Vagina (tissue), 2 donors: ENCODE measurements around the gene ADORA3. TPM values are rescaled to one million over a fixed set of nuclear protein-coding genes. Genes with fewer than 3 reads are reported as not detected.
A peak's percentile ranks its signal among the peaks of the same experiment; 100 is the strongest.

Experiments
- DNase-seq, 2 donors: peaks; one replicate each; pipeline ENCODE4 v3.0.0-alpha.2; 2017; ENCODE audit errors: extremely low spot score in 2 of 2
- H3K27ac ChIP-seq: fragments of 200-600 bp; sonication (generic); one replicate; pipeline ENCODE4 v1.5.1; 2019
- H3K27me3 ChIP-seq: fragments of 200-600 bp; sonication (generic); one replicate; pipeline ENCODE4 v1.5.1; 2019
- H3K36me3 ChIP-seq, 2 donors: fragments of 200-600 bp; sonication (generic); one replicate each; pipeline ENCODE4 v1.5.1; 2017 to 2019
- H3K4me1 ChIP-seq: fragments of 200-600 bp; sonication (generic); one replicate; pipeline ENCODE4 v1.5.1; 2019
- H3K4me3 ChIP-seq, 2 donors: fragments of 200-600 bp; sonication (generic); 1 replicate in 1 of 2; 2 replicates in 1 of 2; pipeline ENCODE4 v1.5.1; 2016 to 2019
- H3K9me3 ChIP-seq: fragments of 200-600 bp; sonication (generic); one replicate; pipeline ENCODE4 v1.5.1; 2019
- POLR2A ChIP-seq, 2 donors: fragments of 450-650 bp; IDR thresholded peaks; one replicate each; pipeline ENCODE4 v1.6.1; 2017; ENCODE audit warnings: antibody characterized with exemption in 2 of 2, mild to moderate bottlenecking in 2 of 2, moderate library complexity in 2 of 2
- POLR2AphosphoS5 ChIP-seq, 2 donors: sonication (generic); formaldehyde crosslinking; IDR thresholded peaks; one replicate each; pipeline ENCODE4 v1.9.0; 2017; ENCODE audit warnings: antibody characterized with exemption in 2 of 2, mild to moderate bottlenecking in 2 of 2, low read depth in 1 of 2; ENCODE audit not compliant: insufficient read depth in 1 of 2
- intact Hi-C: fragments of 100-400 bp; cut with DNase I; formaldehyde crosslinking; loops from one replicate; pipeline ENCODE4 v1.15.1; 2023
- total RNA-seq: library from RNA; depleted of rRNA; stranded (reverse); fragments of >200 nt; gene quantifications from one replicate; pipeline ENCODE4 v1.2.3, GENCODE V29; 2016
- TF ChIP-seq, protein P1 (sequence below), 3 experiments: fragments of 450-650 bp in 2 of 3; fragments of 200-600 bp in 1 of 3; sonication (generic) in 1 of 3; IDR thresholded peaks; one replicate each; pipeline ENCODE4 v1.5.1; 2017 to 2019; ENCODE audit warnings: antibody characterized with exemption in 3 of 3, mild to moderate bottlenecking in 2 of 3, moderate library complexity in 2 of 3

ADORA3 gene
- total RNA-seq, 1 donor from 2014 or later: 5.2 TPM

DNA sequence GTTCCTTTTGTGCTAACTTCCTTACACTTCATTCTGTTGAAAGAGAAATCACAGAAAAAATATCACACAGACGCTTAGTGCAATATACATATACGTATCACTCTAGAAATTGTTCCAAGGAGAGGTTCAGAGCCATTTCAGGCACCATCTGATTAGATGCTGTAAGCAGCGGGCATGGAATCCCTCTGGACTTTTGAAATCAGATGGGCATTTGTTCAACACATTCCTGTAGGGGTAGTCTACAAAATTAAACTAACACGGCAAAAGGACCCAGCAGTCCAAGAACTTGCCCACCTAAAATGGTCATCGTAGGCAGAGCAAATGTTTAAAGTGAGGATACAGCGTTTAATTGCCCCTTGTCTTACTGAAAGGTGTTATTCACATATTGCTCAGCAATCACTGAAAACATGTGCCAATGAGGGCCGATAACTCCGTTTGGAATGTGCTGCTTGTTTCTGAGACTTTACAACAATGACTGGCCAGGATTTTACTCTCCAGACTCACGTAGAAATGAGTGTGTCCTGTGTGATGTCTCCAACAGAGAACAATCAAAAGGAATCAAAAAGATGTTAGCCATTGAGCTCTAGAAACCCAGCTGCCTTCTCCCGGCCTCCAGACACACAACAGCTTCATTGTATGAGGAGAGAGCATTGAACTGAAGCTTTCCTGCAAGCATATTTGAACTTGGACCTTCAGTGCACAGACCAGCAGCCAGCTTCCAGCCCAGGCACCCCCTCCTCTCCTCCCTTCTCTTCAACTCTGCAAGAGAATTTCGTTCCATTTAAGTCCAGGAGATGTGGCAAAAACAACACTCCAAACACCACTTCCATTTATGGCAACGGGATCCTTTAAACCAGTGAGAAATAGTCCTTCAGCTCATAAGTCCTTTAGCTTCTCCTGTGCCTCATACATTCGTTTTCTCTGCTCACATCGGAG lies 32.1 kb upstream of the ADORA3 start:
- Histone ChIP-seq H3K27ac (no peak overlapping the region), H3K4me3 (no peak overlapping the region), H3K9me3 (no peaks in the 10 kb centered on the region), H3K4me1 (no peaks in the 10 kb centered on the region), H3K27me3 (no peaks in the 10 kb centered on the region), H3K36me3 (no peaks in the 10 kb centered on the region)
- TF ChIP-seq POLR2AphosphoS5 (IDR thresholded peaks at IDR 0.05; ENCODE audit: insufficient read depth in 1 of 2, low read depth in 1 of 2): peak in 1 of 2 donors; percentile 45
- TF ChIP-seq, protein P1, sequence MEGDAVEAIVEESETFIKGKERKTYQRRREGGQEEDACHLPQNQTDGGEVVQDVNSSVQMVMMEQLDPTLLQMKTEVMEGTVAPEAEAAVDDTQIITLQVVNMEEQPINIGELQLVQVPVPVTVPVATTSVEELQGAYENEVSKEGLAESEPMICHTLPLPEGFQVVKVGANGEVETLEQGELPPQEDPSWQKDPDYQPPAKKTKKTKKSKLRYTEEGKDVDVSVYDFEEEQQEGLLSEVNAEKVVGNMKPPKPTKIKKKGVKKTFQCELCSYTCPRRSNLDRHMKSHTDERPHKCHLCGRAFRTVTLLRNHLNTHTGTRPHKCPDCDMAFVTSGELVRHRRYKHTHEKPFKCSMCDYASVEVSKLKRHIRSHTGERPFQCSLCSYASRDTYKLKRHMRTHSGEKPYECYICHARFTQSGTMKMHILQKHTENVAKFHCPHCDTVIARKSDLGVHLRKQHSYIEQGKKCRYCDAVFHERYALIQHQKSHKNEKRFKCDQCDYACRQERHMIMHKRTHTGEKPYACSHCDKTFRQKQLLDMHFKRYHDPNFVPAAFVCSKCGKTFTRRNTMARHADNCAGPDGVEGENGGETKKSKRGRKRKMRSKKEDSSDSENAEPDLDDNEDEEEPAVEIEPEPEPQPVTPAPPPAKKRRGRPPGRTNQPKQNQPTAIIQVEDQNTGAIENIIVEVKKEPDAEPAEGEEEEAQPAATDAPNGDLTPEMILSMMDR (IDR thresholded peaks at IDR 0.05): no peak
- DNase-seq: no peak
- intact Hi-C loops: no loop called here

DNA sequence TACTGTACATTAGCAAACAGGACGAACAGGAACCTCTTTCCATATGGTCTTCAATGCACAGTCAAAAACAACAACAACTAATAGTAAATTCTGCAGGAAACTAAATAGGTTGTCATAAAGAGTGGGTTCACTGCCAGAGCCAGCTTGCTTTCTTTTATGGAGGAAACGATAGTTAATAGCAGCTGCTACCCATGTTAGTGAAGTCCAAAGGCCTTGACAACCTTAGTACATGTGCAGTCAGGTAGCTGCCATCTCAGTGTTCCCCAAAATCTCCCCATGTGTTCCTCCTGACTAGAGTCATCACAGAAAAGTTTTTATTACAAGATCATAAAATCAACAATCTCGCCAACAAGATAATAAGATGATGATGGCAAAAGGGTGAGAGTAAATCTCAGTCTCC lies 16.6 kb upstream of the ADORA3 start:
- DNase-seq: no peak
- Histone ChIP-seq H3K27me3 (no peaks in the 10 kb centered on the region), H3K4me3 (no peak overlapping the region), H3K9me3 (no peaks in the 10 kb centered on the region), H3K4me1 (peaks cover 22% of the 10 kb centered on the region), H3K36me3 (no peaks in the 10 kb centered on the region), H3K27ac (no peak overlapping the region)
- no peak for TF ChIP-seq POLR2A (IDR thresholded peaks at IDR 0.05)
- intact Hi-C loops: no loop called here

DNA sequence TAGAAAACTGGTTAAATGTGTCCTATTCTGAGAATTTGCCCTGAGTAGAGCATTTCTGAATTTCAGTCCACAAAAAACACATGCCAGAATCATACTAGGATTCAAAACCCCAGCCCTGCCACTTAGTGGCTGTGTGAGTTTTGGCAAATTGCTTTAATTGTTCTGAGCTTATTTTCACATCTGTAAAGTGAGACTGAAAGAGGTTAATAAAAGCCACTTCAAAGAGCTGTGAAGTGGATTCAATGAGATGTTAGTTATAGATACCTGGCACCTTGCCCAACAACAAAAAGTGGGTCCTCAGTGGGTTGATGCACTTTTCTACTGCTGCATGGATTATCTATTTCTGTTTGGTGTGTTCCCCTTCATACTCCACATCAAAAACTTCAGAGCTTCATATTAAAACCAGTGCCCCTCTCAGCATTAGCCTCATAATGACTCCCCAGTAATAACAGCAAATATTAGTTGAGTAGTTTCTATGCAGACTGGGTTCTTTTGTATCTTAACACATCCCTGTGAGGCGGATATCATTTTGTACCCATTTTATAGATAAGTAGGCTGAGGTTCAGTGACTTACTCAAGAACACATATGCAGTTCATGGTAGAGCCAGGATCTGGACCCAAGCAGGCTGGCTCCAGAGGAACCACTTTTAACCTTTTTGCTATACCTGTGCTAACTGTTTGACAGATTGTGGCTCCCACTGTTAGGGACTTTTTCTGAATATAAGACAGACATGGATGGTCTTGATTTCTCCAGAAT lies 14.2 kb upstream of the ADORA3 start:
- no peaks in the 10 kb centered on the region for H3K9me3 ChIP-seq
- intact Hi-C loops: loop anchor here (10.0 kb wide), 1 partner anchor 87 kb away; no protein-coding TSS in a partner anchor
- TF ChIP-seq POLR2A (IDR thresholded peaks at IDR 0.05): no peak
- TF ChIP-seq, protein P1 (IDR thresholded peaks at IDR 0.05): no peak
- no peak for TF ChIP-seq POLR2AphosphoS5 (IDR thresholded peaks at IDR 0.05; ENCODE audit: insufficient read depth in 1 of 2, low read depth in 1 of 2)
- no peak overlapping the region for H3K27ac ChIP-seq
- H3K36me3 ChIP-seq: no peaks in the 10 kb centered on the region
- no peak overlapping the region for H3K4me3 ChIP-seq
- peaks cover 36% of the 10 kb centered on the region for H3K4me1 ChIP-seq
- H3K27me3 ChIP-seq: no peaks in the 10 kb centered on the region
- DNase-seq: no peak

DNA sequence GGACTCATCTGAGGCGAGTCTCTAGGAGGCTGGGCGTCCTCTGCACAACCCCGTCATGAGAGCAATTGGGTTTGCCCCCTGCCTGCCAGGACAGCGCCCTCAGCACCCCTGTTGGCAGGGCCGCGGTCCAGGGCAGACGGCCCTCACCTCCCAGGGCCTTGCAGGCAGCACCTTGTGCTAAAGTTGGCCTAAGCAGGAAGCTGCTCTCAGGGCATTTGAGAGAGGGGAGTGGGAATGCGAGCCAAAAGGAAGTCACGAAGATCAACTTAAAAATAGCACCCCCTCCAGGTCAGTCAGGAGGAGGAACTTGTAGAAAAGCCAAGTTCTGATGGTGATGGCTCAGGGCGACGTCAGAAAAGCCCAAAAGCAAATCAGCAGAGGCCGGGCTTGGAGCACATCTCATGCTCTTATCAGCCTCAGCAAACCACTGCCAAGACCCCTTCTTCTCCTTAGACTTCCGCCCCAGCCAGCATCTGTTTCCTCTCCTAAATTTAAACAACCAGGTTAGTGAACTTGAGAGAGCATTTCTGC lies 12.6 kb upstream of the ADORA3 start:
- TF ChIP-seq, protein P1 (IDR thresholded peaks at IDR 0.05): no peak
- TF ChIP-seq POLR2AphosphoS5 (IDR thresholded peaks at IDR 0.05; ENCODE audit: insufficient read depth in 1 of 2, low read depth in 1 of 2): peak in 1 of 2 donors; percentile 70
- Histone ChIP-seq H3K9me3 (no peaks in the 10 kb centered on the region), H3K4me3 (peak overlapping the region; percentile 33 to 45), H3K27me3 (no peaks in the 10 kb centered on the region), H3K4me1 (peaks cover 36% of the 10 kb centered on the region), H3K27ac (peak overlapping the region; percentile 67), H3K36me3 (no peaks in the 10 kb centered on the region)
- DNase-seq: no peak
- intact Hi-C loops: loop anchor here (10.0 kb wide), 1 partner anchor 89 kb away; no protein-coding TSS in a partner anchor

DNA sequence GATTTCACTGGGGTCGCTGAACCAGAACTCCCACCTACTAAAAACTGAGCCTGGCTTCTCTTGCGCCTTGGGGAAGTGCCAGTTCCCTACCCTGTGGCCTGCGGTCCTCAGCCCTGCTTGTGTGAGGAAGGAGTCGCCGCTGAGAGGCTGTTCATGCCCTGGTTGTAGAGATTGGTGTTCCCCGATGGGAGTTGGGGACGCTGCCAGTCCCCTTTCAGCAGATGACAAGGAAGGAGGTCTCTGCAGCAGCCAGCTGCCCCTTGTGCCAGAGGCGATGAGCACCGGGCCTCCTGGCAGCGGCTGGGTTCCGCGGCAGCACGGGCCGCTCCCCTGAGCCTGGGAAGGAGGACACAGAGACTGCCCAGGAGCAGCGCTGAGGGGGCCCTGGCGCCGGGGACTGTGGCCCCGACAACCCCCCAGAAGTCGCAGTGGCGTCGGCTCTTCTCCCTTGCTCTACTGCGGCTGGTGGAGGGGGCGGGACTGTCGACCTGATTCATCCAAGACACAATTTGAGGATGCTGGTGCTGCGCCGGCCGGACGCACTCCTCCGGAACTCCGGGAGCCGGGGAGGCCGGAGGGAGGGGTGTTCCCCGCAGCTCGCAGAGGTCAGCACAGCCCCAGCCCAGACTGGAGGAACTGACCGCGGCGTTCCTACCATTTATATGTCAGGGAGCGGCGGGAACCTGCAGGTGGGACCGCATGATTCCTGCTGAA lies 12.0 kb upstream of the ADORA3 start:
- Histone ChIP-seq H3K4me1 (peaks cover 36% of the 10 kb centered on the region), H3K27me3 (no peaks in the 10 kb centered on the region), H3K36me3 (no peaks in the 10 kb centered on the region), H3K9me3 (no peaks in the 10 kb centered on the region), H3K27ac (peak overlapping the region; percentile 67), H3K4me3 (peak overlapping the region; percentile 33 to 45)
- TF ChIP-seq POLR2AphosphoS5 (IDR thresholded peaks at IDR 0.05; ENCODE audit: insufficient read depth in 1 of 2, low read depth in 1 of 2) (no peak), POLR2A (IDR thresholded peaks at IDR 0.05) (no peak)
- TF ChIP-seq, protein P1 (IDR thresholded peaks at IDR 0.05): no peak
- intact Hi-C loops: loop anchor here (10.0 kb wide), 1 partner anchor 89 kb away; no protein-coding TSS in a partner anchor
- DNase-seq: no peak
